HuH-7.5 (cell line): ENCODE results near the gene CNGA1.
"Not testable (repeated sequence)": the region's sequence is repeated elsewhere in the genome, so short reads cannot be mapped to it uniquely, and the experiment has no call there.

Experiments used
- DNase-seq: peaks from one replicate; pipeline ENCODE4 v3.0.0; 2011; ENCODE audit warnings: low spot score

The CNGA1 gene

DNA sequence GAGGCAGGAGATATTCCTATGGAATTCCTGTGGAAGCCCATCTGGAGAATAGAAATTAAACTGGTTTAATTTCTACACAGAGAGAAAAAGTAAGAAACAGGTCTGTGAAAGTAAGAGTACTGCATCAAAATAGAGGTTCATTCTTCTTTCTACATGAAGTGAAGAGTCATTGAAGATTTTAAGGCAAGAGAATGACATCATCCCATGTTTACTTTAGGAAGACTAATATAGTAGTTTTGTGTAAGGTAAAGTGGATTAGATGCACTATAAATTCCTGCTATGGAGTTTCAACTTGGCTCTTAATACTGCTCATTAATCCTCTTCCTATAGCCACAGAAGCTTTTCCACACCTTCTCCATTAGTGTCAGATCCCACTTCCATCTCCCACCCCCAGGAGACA, 47.6 kb downstream of the CNGA1 start:
- DNase-seq: no peak

GRCh38 chr4:47954677-47955076, 61.8 kb downstream of the CNGA1 start:
- no peak for DNase-seq

GRCh38 chr4:47954245-47954644, 62.2 kb downstream of the CNGA1 start:
- no peak for DNase-seq

- DNase-seq: no peak
These were observed 70.4 kb downstream of the CNGA1 start for GRCh38 chr4:47945930-47946726.

DNA sequence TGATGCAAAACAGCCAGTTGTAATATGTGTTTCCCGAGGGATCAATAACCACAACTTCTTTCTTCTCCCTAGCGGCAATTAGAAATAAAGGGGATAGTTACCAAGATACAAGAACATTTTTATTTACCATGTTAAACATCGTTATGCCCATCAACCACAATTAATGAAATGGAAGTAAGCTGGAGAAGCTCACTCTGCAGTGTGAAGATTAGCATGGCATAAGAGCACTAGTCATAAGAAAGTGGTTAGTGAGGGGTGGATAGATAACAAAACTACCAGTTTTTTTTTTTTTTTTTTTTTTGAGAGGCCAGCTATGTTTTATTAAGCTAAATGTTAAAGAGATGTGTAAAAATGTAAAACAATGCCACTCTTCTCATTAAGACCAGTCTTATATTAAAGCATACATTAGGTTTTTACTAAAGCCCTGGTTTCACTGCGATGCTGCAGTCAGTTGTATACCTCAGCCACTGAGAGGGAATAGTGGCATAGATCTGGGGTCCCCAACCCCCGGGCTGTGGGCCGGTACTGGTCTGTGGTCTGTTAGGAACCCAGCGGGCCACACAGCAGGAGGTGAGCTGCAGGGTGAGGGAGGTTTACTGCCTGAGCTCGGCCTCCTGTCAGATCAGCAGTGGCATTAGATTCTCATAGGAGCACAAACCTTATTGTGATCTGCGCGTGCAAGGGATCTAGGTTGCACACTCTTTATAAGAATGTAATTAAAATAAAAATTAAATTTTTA, 74.2 kb downstream of the CNGA1 start:
- DNase-seq: no peak

DNA sequence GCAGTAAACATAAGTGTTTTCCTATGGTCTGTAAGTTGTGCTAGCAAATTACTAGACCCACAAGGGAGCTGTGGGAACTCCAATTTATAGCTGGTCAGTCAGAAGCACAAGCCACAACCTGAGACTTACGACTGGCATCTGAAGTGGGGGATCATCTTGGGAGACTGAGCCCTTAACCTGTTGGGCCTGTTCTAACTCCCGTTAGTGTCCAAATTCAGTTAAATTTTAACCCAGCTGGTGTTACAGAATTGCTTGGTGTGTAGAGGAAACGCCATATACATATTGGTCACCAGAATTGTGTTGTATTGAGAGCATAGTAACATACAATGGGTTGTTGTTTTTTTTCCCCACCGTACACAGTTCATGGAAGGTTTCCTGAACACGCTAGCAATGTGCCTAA, 77.0 kb downstream of the CNGA1 start:
- no peak for DNase-seq

DNA sequence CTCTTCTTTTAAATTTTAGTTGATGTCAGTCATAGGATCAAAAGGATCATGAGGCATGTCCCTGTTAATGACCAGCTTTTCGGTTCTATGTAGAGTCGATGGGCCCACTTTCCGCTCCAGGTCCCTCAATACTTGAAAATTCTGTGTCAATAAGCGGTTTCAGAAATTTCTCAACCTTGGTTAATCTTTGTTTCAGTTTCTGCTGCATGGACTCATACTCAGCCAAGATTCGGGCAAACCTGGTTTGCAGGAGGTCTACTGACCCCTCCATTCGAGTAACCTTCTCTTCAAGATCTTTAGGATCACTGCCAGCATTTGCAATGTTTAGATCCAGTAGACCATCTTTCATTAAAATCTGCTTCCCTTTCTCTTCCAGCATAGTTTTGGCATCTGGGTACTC, 80.1 kb downstream of the CNGA1 start:
- DNase-seq: no peak

- DNase-seq: no peak
These were observed 82.6 kb downstream of the CNGA1 start for GRCh38 chr4:47933840-47934239.

DNA sequence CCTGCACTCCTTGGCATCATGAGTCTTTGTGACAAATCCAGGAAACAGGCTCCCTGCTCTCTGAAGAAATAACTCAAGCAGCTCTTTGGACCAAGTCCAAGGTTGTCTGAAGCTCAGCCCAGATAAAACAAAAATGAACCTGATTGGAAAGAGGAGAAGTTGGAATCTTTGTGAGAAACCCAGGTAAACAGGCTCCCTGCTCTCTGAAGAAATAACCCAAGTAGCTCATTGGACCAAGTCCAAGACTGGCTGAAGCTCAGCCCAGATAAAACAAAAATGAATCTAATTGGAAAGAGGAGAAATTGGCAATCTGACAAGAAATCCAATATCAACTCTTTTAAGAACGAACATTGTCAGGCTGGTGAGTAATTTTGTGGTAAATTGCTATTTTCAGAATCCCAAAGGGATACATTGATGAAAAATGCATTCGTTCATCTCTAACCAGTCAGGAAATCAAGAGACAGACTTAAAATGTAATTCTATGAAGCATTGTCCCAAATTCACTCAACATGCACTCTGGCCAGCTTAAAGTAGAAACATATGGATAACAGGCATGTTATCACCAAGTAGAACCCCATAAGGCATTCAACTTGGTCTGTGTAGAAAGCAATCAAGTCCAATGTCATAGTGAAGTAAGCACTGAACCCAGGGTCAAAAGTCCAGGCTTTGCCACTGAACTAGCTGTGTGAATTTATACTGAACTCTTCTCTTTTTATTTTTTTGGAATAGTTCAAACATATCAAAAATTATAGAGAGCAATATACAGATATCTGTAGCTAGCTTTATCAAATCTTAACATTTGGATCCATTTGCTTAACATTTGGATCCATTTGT, 85.3 kb downstream of the CNGA1 start:
- no peak for DNase-seq

DNA sequence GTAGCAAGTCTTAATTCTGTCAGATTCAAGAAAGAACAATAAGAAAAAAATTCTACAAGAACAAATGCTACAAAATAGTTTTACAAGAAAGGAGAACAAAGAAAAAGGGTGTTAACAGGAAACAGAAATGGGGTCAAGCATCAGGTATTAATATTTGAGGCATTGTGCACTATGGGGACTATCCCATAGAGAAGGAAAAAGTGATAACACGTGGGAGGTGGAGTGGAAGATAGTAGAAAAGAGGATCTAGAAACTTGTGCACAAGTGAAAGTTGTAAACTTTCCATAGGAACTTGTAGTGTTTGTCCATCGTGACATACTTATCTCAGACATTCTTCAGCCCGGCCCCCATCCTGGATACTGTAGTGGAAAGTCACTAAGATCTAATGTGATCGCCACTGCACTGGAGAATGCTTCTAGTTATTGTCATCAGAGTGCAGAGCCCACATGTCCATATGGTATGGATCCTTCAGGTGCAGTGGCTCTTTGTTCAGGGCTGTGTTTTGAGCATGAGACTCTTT, 86.7 kb downstream of the CNGA1 start:
- DNase-seq: no peak

- peak; percentile 12 for DNase-seq
These were observed 89.7 kb downstream of the CNGA1 start for GRCh38 chr4:47926667-47927258.

GRCh38 chr4:47923261-47923608, 93.2 kb downstream of the CNGA1 start:
- not testable (repeated sequence) for DNase-seq

GRCh38 chr4:47922436-47923260, 93.8 kb downstream of the CNGA1 start:
- DNase-seq: not testable (repeated sequence)

DNA sequence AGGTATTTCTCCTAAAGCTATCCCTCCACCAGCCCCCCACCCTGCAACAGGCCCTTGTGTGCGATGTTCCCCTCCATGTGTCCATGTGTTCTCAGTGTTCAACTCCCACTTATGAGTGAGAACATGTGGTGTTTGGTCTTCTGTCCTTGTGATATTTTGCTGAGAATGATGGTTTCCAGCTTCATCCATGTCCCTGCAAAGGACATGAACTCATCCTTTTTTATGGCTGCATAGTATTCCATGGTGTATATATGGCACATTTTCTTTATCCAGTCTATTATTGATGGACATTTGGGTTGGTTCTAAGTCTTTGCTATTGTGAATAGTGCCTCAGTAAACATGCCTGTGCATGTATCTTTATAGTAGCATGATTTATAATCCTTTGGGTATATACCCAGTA, 99.3 kb downstream of the CNGA1 start:
- DNase-seq: not testable (repeated sequence)

DNA sequence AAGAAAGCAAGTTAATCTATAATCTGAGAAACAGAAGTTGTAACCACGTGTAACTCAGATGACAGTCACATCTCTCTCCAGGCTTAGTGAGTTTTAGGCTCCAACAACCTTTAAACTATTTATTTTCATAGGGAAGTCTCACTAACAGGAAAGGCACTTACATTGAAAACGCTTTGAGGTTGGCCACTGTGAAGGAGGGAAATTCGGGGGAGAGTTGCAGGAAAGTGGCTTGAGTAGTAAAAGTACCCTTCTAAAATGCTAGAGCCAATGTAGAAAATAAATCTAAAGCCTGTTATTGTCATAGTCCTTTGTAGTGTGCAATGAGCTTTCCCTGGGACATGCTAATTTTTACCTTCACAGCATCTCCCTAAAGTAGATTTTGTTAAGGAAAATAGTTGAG, 101.1 kb downstream of the CNGA1 start:
- no peak for DNase-seq

GRCh38 chr4:47914926-47915237, 101.6 kb downstream of the CNGA1 start:
- peak; percentile 4 for DNase-seq

GRCh38 chr4:47914220-47914925, 102.1 kb downstream of the CNGA1 start, which contains the start of gene NFXL1:
NFXL1 (minus strand) TSS chr4:47914583; CDS start chr4:47914203, 380 bp downstream.
- DNase-seq: peak; percentile 62

DNA sequence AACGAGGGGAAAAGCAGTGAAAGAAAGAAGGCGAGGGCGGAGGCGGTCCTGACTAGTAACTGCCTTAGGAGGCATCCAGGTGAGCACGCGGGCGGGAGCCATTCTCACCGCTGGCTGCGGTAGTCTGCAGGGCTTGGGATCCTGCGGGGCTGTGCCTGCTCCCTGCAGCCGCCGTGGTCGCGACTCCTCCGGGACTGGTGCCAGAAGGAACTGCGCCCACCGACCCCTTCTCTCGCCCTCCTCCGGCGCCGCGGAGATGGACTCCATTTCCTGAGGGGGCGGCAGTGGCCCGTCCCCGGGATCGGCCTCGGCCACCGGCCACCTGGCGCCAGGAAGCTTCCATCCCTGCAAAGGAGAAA, 102.6 kb downstream of the CNGA1 start:
- peak; percentile 25 for DNase-seq

DNA sequence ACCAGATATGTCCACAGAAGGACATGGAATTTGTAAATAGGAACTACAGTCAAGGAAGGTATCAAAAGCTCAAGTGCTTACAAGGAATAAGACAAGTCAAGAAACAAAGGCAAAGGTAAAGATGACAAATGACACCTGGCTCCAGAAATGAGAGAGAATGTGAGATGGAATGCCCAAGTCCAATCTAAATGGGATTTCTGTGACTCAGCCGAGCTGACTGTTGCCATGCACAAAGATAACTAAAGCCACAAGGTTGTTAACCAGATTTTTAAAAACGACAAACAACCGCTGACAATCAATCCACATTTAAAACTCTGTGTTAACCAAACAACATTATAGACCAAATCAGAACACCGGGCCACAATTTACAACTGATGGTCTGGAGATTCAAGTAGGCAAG, 103.2 kb downstream of the CNGA1 start:
- no peak for DNase-seq

GRCh38 chr4:47907089-47907646, 109.3 kb downstream of the CNGA1 start:
- no peak for DNase-seq
